GM12892 (cell line): ENCODE results near the gene ADAR.

Experiments used
- POLR2A ChIP-seq: IDR thresholded peaks from 2 replicates; pipeline ENCODE4 v1.6.1; 2011; ENCODE audit warnings: low read depth, low read length, control low read depth
- POLR2AphosphoS5 ChIP-seq: IDR thresholded peaks from 2 replicates; pipeline ENCODE4 v1.6.1; 2011; ENCODE audit warnings: low read depth, low read length, control low read depth

DNA sequence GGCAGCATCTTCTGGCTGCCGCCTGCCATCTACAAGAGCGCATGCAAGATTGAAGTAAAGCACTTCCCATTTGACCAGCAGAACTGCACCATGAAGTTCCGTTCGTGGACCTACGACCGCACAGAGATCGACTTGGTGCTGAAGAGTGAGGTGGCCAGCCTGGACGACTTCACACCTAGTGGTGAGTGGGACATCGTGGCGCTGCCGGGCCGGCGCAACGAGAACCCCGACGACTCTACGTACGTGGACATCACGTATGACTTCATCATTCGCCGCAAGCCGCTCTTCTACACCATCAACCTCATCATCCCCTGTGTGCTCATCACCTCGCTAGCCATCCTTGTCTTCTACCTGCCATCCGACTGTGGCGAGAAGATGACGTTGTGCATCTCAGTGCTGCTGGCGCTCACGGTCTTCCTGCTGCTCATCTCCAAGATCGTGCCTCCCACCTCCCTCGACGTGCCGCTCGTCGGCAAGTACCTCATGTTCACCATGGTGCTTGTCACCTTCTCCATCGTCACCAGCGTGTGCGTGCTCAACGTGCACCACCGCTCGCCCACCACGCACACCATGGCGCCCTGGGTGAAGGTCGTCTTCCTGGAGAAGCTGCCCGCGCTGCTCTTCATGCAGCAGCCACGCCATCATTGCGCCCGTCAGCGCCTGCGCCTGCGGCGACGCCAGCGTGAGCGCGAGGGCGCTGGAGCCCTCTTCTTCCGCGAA, 36.6 kb downstream of the ADAR start:
- no peak for TF ChIP-seq POLR2A
- no peak for TF ChIP-seq POLR2AphosphoS5
